AG04449 (cell line): ENCODE data around the gene NEK8.
"Not testable (repeated sequence)": the region's sequence is repeated elsewhere in the genome, so short reads cannot be mapped to it uniquely, and the experiment has no call there.

ENCODE experiments used
- CTCF ChIA-PET: fragments of 350-600 bp; formaldehyde crosslinking; extraction: SDS; loops from one replicate; lab custom pipeline; 2021; ENCODE audit warnings: antibody characterized with exemption; lab: Yijun Ruan, JAX
- POLR2A ChIA-PET: fragments of 400-600, 350-600 bp; formaldehyde crosslinking; extraction: SDS; loops from one replicate; lab custom pipeline; 2020; ENCODE audit warnings: antibody characterized with exemption, inconsistent platforms; lab: Yijun Ruan, JAX
- DNase-seq: peaks from one replicate; pipeline ENCODE4 v3.0.0-alpha.2; 2010; ENCODE audit warnings: low read depth, low spot score
- H3K4me3 ChIP-seq: 2 replicates; pipeline ENCODE4 v1.5.1; 2011; ENCODE audit warnings: low read depth, mild to moderate bottlenecking, control low read depth, low read length
- TF ChIP-seq, protein P1 (sequence below): IDR thresholded peaks from one replicate; pipeline ENCODE4 v1.5.1; 2011; ENCODE audit warnings: mild to moderate bottlenecking, moderate library complexity, low read length, control low read depth, inconsistent platforms; ENCODE audit not compliant: insufficient read depth; ENCODE audit errors: missing control alignments

Gene NEK8

DNA sequence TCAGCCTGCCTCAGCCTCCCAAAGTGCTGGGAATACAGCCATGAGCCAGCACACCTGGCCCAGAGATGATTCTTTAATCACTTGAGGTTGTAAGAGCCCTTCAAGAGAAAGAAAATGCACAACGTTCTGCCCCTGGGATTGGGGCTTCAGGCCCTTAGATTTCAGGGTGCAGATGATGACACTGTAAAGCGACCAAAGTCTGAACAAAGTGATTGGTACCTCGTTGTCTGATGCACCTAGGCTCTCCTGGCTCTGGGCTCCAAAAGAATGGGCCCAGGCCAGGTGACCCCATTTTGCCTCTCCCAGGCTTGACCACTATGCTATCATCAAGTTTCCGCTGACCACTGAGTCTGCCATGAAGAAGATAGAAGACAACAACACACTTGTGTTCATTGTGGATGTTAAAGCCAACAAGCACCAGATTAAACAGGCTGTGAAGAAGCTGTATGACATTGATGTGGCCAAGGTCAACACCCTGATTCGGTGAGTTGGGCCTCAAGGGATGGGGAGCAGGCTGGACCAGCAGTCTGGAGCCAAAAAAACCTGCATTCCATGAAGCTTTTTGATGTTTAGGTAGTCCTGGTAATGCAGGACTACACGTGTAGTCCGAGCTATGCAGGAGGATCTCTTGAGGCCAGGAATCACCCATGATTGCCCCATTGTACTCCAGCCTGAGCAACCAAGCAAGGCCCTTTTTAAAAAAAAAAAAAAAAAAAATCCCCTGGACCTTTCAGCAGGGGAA lies 6.0 kb upstream of the NEK8 start:
- no peak overlapping the region; the same call in none of the 2 replicates for H3K4me3 ChIP-seq
- CTCF ChIA-PET, result interaction anchor here (2.0 to 17.0 kb wide), 4 partner anchors 25 to 231 kb away, joined by 8 to 603 read pairs (median 82); partner anchors contain the start of genes PHF12 and TRAF4
- TF ChIP-seq, protein P1, sequence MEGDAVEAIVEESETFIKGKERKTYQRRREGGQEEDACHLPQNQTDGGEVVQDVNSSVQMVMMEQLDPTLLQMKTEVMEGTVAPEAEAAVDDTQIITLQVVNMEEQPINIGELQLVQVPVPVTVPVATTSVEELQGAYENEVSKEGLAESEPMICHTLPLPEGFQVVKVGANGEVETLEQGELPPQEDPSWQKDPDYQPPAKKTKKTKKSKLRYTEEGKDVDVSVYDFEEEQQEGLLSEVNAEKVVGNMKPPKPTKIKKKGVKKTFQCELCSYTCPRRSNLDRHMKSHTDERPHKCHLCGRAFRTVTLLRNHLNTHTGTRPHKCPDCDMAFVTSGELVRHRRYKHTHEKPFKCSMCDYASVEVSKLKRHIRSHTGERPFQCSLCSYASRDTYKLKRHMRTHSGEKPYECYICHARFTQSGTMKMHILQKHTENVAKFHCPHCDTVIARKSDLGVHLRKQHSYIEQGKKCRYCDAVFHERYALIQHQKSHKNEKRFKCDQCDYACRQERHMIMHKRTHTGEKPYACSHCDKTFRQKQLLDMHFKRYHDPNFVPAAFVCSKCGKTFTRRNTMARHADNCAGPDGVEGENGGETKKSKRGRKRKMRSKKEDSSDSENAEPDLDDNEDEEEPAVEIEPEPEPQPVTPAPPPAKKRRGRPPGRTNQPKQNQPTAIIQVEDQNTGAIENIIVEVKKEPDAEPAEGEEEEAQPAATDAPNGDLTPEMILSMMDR, result no peak
- DNase-seq, result no peak
- POLR2A ChIA-PET, result no interaction called here

DNA sequence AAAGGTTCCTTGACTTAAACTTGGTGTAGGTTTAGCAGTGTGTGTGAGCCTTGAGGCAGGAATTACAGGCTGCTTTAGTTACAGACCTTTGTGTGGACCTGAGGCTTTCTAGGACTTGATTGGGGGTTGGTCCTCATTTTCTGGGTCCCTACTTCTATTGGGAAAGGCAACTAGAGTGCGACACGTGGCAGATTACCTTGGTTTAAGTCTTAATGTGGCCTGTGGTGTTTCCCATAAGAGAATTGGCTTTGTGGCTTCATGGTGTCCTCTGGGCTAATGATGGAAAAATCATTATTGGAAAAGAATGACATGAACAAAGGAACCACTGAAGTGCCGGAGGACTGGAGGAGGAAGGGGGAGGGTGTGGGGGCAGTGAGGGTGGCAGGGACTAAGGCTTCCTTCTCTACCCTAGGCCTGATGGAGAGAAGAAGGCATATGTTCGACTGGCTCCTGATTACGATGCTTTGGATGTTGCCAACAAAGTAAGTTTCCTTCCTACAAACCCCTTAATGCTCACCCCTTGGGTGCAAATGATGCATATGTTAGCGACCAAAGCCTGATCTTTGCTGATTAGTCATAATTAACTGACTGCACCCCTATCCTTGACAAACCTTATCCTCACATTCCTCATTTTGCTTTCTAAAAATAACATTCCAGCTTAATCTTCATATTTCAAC lies 5.3 kb upstream of the NEK8 start:
- ChIA-PET CTCF (interaction anchor here (2.0 to 17.0 kb wide), 3 partner anchors 24 to 230 kb away, joined by 8 to 603 read pairs (median 155); partner anchors contain the start of genes PHF12 and TRAF4), POLR2A (interaction anchor here (1.1 to 2.8 kb wide), 2 partner anchors 12 to 75 kb away, joined by 4 to 12 read pairs; partner anchors contain the start of gene PROCA1)
- H3K4me3 ChIP-seq, result no peak overlapping the region
- DNase-seq, result no peak
- TF ChIP-seq, protein P1, result no peak

GRCh38 chr17:28723836-28724499 lies 4.6 kb upstream of the NEK8 start:
- ChIA-PET CTCF (interaction anchor here (5.2 to 17.0 kb wide), 3 partner anchors 24 to 393 kb away, joined by 34 to 603 read pairs (median 155); partner anchors contain the start of genes PHF12 and TRAF4), POLR2A (interaction anchor here (1.1 to 2.8 kb wide), 2 partner anchors 13 to 75 kb away, joined by 4 to 12 read pairs; partner anchors contain the start of gene PROCA1)
- not testable (repeated sequence) for DNase-seq, H3K4me3 ChIP-seq

DNA sequence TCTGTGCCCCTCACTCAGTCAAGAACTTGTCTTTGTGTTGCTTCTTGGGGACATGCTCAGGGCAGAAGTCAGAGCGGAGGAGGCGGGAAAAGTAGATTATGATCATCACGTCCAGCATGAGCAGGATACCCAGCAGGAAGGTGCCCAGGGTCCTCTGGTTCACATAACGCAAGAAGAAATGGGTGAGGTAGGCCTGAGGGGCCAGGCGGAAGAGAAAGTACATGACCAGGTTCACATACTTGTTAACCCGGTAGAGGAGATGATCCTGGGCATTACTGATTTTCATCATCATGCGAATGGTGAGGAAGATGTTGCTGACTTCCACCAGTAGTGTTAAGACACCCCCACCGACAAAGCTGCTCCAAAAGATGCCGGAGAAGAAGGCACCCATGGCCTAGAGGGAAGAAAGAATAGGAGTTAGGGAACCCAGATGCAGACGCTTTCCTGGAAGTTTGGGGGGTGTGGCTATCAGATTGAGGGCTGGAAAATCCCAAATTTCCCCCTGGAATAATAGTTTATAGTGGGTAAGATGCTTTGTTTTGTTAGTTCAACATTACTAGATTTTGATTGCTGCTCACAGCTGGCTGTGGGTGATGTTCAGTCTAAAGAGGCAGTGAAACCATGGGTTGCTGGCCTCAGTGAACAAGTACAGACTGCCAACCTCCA lies 4.0 kb upstream of the NEK8 start:
- H3K4me3 ChIP-seq, result peak overlapping the region; percentile 72
- DNase-seq, result no peak
- POLR2A ChIA-PET, result interaction anchor here (1.1 to 5.4 kb wide), 3 partner anchors 13 to 76 kb away, joined by 4 to 174 read pairs (median 12); partner anchors contain the start of genes PROCA1 and TRAF4

GRCh38 chr17:28725166-28725659 lies 3.4 kb upstream of the NEK8 start:
- CTCF ChIA-PET, result interaction anchor here (0.6 to 17.0 kb wide), 8 partner anchors 22 to 392 kb away, joined by 3 to 603 read pairs (median 49); partner anchors contain the start of genes PHF12 and TRAF4
- TF ChIP-seq, protein P1, result no peak

More for the DNA sequence above, 4.0 kb upstream of the NEK8 start:
- CTCF ChIA-PET, result interaction anchor here (0.6 to 17.0 kb wide), 7 partner anchors 23 to 392 kb away, joined by 3 to 603 read pairs (median 40); partner anchors contain the start of genes PHF12 and TRAF4
- TF ChIP-seq, protein P1, result no peak

More at GRCh38 chr17:28725166-28725659, 3.4 kb upstream of the NEK8 start:
- H3K4me3 ChIP-seq, result peak overlapping the region; percentile 72
- DNase-seq, result no peak
- POLR2A ChIA-PET, result interaction anchor here (2.3 to 5.4 kb wide), 3 partner anchors 14 to 227 kb away, joined by 12 to 174 read pairs (median 14); partner anchors contain the start of genes PHF12, PROCA1 and TRAF4
